Heart right ventricle (tissue), 16 donors: ENCODE results near the gene MBNL1. TPM values are rescaled to one million over a fixed set of nuclear protein-coding genes. Genes with fewer than 3 reads are reported as not detected.
A peak's percentile ranks its signal among the peaks of the same experiment; 100 is the strongest.

Experiments used
- ATAC-seq, 8 donors: fragments of 200-7000 bp; cut with Tn5 transposase; one replicate each; pipeline ENCODE4 v1.9.1; 2020; ENCODE audit warnings: mild to moderate bottlenecking in 8 of 8, moderate library complexity in 8 of 8, moderate number of reproducible peaks in 1 of 8
- DNase-seq, 2 donors: peaks; one replicate each; pipeline ENCODE4 v3.0.0-alpha.2; 2020
- H3K27ac ChIP-seq, 10 donors: fragments of 200-600 bp; sonication (generic) in 2 of 10; one replicate each; pipeline versions ENCODE4 v1.5.0 to v1.8.0; 2020 to 2022; ENCODE audit warnings: mild to moderate bottlenecking in 3 of 10
- H3K27me3 ChIP-seq, 7 donors: fragments of 200-600 bp; one replicate each; pipeline ENCODE4 v1.8.0; 2021 to 2022; ENCODE audit warnings: mild to moderate bottlenecking in 2 of 7
- H3K36me3 ChIP-seq, 9 donors: fragments of 200-600 bp; sonication (generic) in 1 of 9; one replicate each; pipeline versions ENCODE4 v1.5.0 to v1.8.0; 2020 to 2022; ENCODE audit warnings: mild to moderate bottlenecking in 2 of 9
- H3K4me1 ChIP-seq, 9 donors: fragments of 200-600 bp; sonication (generic) in 1 of 9; one replicate each; pipeline versions ENCODE4 v1.5.0 to v1.8.0; 2020 to 2022; ENCODE audit warnings: mild to moderate bottlenecking in 4 of 9
- H3K4me3 ChIP-seq, 10 donors: fragments of 200-600 bp; sonication (generic) in 2 of 10; one replicate each; pipeline versions ENCODE4 v1.5.0 to v1.8.0; 2020 to 2022; ENCODE audit warnings: mild to moderate bottlenecking in 7 of 10, moderate library complexity in 2 of 10
- H3K9me3 ChIP-seq, 11 donors: fragments of 200-600 bp in 10 of 11; sonication (generic) in 2 of 11; one replicate each; pipeline versions ENCODE4 v1.5.0 to v1.8.0; 2013 to 2022; ENCODE audit warnings: mild to moderate bottlenecking in 2 of 11, control low read depth in 1 of 11, moderate library complexity in 1 of 11
- WGBS, 2 donors: extraction: QIAGEN DNeasy Blood & Tissue Kit; methylation state at CpG; one replicate each; pipeline ENCODE4 v1.1.7; 2013; ENCODE audit warnings: inconsistent platforms in 1 of 2; 5-methylcytosine and 5-hydroxymethylcytosine counted together
- intact Hi-C, 10 donors: fragments of 100-400 bp; cut with DNase I; formaldehyde crosslinking; loops; one replicate each; pipeline versions ENCODE4 v1.11.1 to v1.14.2; 2022
- polyA plus RNA-seq, 2 donors: library from polyadenylated mRNA; stranded (reverse); fragments of 200-250 nt; gene quantifications; one replicate each; pipeline ENCODE4 v1.2.3, GENCODE V29; 2013
- total RNA-seq, 10 donors: library from RNA; stranded (reverse); fragmentation: NEBNext Ultra II Directional in 3 of 10; extraction: Animal tissue kit (Norgen Biotek cat#: 25700) in 3 of 10; gene quantifications; one replicate each; pipeline versions ENCODE4 v1.2.1 to v1.2.4, GENCODE V29; 2021 to 2023
- TF ChIP-seq, protein P1 (sequence below), 9 donors: fragments of 200-600 bp; sonication (generic) in 2 of 9; IDR thresholded peaks; one replicate each; pipeline versions ENCODE4 v1.5.0 to v1.8.0; 2021 to 2022; ENCODE audit warnings: antibody characterized with exemption in 9 of 9, mild to moderate bottlenecking in 5 of 9, moderate library complexity in 1 of 9
- donor health status: Arrhythmogenic right ventricular cardiomyopathy.
- donor health status: ischemic (EF 13 %, LVEDD 7.1; RV severe dilation, severe dysfunction).
- donor health status: healthy with polysubstance abuse.
- donor health status: DM: no; HTN: yes; CAD: no.
- donor health status: DM: no; HTN: no; CAD: no.
- donor health status: ischemic (EF 25% LVEDD 6.9; RV normal size, moderate dysfunction).
- donor health status: ischemic (EF 25% LVEDD 5.7; RV mildly dilated, moderate dysfunction).
- donor health status: healthy.
- donor health status: DM: yes; HTN: yes; CAD: no.
- donor health status: Ischemic cardiomyopathy.
- donor health status: ischemic (EF 35%, LVEDD 5.7; RV mildly dilated, moderate dysfunction).
- donor health status: nonischemic (EF 11% LVEDD 7.7; RV severe dilation, severe dysfunction).
- donor health status: DM: yes; HTN: yes; CAD: no.
- donor health status: PGD.
- donor health status: ischemic (EF 29% LVEDD 5.4; RV normal size, mild dysfunction).
- donor health status: nonischemic (EF 23%, LVEDD 6.1; RV moderate dilation, normal function).

Gene MBNL1
- total and polyA plus RNA-seq, 12 donors: 33.1 to 236 (median 189) TPM

DNA sequence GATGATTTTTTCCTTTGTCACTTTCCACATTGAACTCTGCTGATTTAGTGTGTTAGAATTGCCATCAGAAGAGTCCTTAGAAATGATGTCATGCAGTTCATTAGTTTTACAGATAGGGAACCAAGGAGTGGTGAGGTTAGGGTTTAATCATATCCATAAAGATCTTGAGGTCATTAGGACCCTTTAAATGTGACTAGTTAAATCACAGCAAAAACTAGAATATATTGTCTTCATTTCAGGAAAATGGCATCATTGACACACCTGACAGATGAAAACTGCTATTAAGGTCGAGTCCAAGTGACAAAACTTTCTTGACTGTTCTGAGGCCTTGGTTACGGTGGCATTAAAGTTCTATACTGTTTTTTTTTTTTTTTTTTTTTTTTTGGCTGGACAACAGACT, 50.5 kb downstream of the MBNL1 start:
- no peak for ATAC-seq
- 72 to 79% methylated on average over 2 of the region's 2 CpGs for WGBS, 2 donors
- DNase-seq: no peak

DNA sequence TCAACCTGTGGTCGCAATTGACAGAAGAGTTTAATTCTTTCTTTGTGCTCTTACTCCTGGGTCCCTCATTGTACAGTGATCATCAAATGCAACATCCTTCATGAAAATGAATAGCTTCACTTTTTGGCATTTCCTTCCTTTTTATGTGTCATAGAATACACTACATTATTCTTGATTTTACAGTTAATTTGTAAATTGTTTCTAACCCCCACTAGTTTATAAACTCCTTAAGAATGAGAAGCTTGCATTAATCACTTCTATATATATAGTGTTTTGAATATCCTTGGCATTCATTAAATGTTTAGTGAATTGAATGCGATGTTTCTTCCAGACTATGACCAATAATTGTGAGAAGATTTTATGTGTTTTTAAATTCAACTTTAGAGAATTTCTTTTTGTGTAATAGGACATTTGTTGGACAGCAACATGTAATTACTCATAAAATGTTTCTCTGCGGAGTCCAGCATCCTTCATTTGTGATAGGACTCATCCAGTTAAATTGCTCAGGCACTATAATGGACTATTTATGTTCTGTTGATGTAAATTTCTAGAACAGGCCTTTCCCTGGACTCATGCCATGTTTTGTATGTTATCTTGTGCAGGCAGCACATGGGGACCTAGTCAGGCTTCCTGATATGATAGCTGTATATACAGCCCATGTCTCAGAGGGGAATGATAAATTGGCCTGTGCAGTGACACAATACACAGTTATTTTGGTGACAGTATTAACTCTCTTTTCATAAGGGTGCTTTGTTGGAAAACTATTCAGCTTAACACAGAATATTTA, 51.3 kb downstream of the MBNL1 start:
- intact Hi-C loops: loop anchor here in 3 of 10 donors (5.0 to 10.0 kb wide), 5 partner anchors 48 to 115 kb away; partner anchors contain the start of gene MBNL1 (in 2 of the 3)
- Histone ChIP-seq H3K4me3 (no peak overlapping the region), H3K36me3 (no peaks in the 10 kb centered on the region), H3K9me3 (peaks cover 0 to 5% (median 0%) of the 10 kb centered on the region in 11 donors), H3K27ac (peak overlapping the region; percentile 9 to 67 (median 50)), H3K27me3 (no peaks in the 10 kb centered on the region), H3K4me1 (peaks cover 5 to 98% (median 95%) of the 10 kb centered on the region in 9 donors)
- ATAC-seq: peak in 7 of 8 donors; percentile 14 to 48 (median 29)
- WGBS, 2 donors: 53 to 64% methylated on average over 3 of the region's 3 CpGs
- TF ChIP-seq, protein P1, sequence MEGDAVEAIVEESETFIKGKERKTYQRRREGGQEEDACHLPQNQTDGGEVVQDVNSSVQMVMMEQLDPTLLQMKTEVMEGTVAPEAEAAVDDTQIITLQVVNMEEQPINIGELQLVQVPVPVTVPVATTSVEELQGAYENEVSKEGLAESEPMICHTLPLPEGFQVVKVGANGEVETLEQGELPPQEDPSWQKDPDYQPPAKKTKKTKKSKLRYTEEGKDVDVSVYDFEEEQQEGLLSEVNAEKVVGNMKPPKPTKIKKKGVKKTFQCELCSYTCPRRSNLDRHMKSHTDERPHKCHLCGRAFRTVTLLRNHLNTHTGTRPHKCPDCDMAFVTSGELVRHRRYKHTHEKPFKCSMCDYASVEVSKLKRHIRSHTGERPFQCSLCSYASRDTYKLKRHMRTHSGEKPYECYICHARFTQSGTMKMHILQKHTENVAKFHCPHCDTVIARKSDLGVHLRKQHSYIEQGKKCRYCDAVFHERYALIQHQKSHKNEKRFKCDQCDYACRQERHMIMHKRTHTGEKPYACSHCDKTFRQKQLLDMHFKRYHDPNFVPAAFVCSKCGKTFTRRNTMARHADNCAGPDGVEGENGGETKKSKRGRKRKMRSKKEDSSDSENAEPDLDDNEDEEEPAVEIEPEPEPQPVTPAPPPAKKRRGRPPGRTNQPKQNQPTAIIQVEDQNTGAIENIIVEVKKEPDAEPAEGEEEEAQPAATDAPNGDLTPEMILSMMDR (IDR thresholded peaks at IDR 0.05): no peak
- DNase-seq: no peak

More for the DNA sequence above, 50.5 kb downstream of the MBNL1 start:
- Histone ChIP-seq H3K27ac (peak overlapping the region in 7 of 10 donors; percentile 2 to 67 (median 41)), H3K4me1 (peaks cover 5 to 100% (median 98%) of the 10 kb centered on the region in 9 donors), H3K4me3 (no peak overlapping the region), H3K9me3 (peaks cover 0 to 5% (median 0%) of the 10 kb centered on the region in 11 donors), H3K36me3 (no peaks in the 10 kb centered on the region), H3K27me3 (no peaks in the 10 kb centered on the region)
- TF ChIP-seq, protein P1 (IDR thresholded peaks at IDR 0.05): no peak
- intact Hi-C loops: loop anchor here in 2 of 10 donors (5.0 kb wide), 2 partner anchors 52 to 68 kb away; partner anchors contain the start of gene MBNL1 (in 2 of the 2)

DNA sequence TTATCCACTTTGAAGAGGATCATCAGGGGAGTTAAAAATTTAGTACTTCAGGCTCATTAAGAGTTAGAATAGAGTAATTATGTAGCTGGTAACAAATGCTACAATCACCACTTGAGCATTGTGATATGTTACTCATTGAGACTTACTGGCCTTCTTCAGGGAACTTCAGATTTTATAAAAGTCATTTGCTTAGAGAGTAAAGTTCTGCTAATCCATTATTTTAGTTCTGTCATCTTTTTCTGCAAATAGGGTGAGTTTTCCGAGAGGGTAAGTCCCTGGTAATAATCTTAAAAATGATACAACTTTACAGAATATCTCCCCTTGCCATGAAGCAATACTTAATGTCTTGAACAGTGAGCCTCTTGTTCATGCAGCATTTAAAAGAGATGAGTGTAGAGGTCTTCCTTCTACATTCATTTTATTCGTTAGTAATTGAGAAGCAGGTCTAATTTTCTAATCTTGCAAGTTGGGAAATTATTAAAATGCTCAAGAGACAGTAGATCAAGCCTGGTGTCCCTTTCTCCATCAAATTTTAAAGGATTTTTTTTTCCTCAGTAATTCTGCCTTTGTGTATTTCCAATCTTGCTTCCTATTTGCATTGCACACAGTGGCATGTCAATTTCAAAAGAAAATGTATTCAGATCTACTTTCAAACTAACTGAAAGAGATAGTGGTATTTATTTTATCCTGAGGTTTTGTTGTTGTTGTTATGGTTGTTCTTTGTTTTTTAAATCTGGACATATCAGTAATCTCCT, 52.6 kb downstream of the MBNL1 start:
- peak overlapping the region in 9 of 10 donors; percentile 6 to 67 (median 54) for H3K27ac ChIP-seq
- intact Hi-C loops: loop anchor here in 2 of 10 donors (5.0 to 10.0 kb wide), 3 partner anchors 49 to 113 kb away; no protein-coding TSS in a partner anchor
- peaks cover 0 to 12% (median 0%) of the 10 kb centered on the region in 9 donors for H3K36me3 ChIP-seq
- H3K9me3 ChIP-seq: peaks cover 0 to 7% (median 0%) of the 10 kb centered on the region in 11 donors
- H3K4me3 ChIP-seq: no peak overlapping the region
- WGBS, 2 donors: 51 to 60% methylated on average over 2 of the region's 2 CpGs
- no peak for DNase-seq
- H3K4me1 ChIP-seq: peaks cover 3 to 94% (median 81%) of the 10 kb centered on the region in 9 donors
- no peaks in the 10 kb centered on the region for H3K27me3 ChIP-seq
- ATAC-seq: no peak
- TF ChIP-seq, protein P1 (IDR thresholded peaks at IDR 0.05): no peak

DNA sequence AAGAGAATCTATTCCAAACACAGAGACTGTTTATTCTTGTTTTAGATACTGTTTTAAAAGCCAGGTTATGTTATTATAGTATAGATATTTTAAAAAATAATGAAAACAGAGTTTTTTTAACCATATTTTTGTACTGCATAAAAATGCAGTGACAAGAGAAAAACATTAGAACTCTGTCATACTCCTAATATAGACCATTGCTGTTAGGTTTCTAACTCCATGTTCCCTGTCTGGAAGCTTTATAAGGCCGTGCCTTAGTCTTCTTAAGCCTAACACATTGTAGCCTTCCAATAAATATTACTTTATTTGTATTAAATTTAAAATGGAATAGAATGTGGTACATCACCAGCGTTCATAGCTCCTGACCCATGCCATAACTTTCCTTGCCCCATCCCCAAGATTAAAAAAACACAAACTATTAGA, 53.2 kb downstream of the MBNL1 start:
- peak in 5 of 8 donors; percentile 41 to 75 (median 64) for ATAC-seq
- Histone ChIP-seq H3K36me3 (peaks cover 0 to 12% (median 0%) of the 10 kb centered on the region in 9 donors), H3K4me1 (peaks cover 3 to 91% (median 76%) of the 10 kb centered on the region in 9 donors), H3K27me3 (no peaks in the 10 kb centered on the region), H3K4me3 (no peak overlapping the region), H3K9me3 (peaks cover 0 to 13% (median 0%) of the 10 kb centered on the region in 11 donors), H3K27ac (peak overlapping the region in 9 of 10 donors; percentile 6 to 67 (median 54))
- TF ChIP-seq, protein P1 (IDR thresholded peaks at IDR 0.05): no peak
- DNase-seq: no peak
- WGBS, 2 donors: 68 to 70% methylated on average over 2 of the region's 2 CpGs
- intact Hi-C loops: loop anchor here in 2 of 10 donors (5.0 to 10.0 kb wide), 3 partner anchors 50 to 113 kb away; no protein-coding TSS in a partner anchor
